Measurements from ENCODE around the gene ANKRD29. TPM values are rescaled to one million over a fixed set of nuclear protein-coding genes. Genes with fewer than 3 reads are reported as not detected.

ANKRD29 gene
- total and polyA plus RNA-seq, 2 of the 4 experiments (the other 2 are of a cell fraction): 0.18 to 0.31 TPM

DNA sequence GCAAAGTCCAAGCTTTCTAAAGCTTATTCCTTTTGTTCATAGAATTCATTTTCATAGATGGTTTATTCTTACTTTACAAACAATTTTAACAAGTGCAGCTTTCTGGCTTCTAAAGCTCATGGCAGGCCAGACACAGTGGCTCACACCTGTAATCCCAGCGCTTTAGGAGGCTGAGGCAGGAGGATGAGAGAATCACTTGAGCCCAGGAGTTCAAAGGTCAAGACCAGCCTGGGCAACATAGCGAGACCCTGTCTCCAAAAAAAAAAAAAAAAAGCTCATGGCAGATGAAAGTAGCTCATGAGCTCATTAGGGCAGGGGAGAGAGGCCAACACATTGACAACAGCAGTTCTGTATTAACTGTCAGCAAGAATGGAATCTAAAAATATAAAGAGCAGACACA, 48.3 kb downstream of the ANKRD29 start:
- CTCF ChIA-PET: no interaction called here
- TF ChIP-seq MXI1 (IDR thresholded peaks at IDR 0.05; ENCODE audit: borderline replicate concordance, low read depth, low read length) (no peak), RAD21 (IDR thresholded peaks at IDR 0.05; ENCODE audit: low read length) (no peak), NFE2L2 (IDR thresholded peaks at IDR 0.05; ENCODE audit: low read depth, low read length) (no peak), CHD1 (IDR thresholded peaks at IDR 0.05; ENCODE audit: low read depth, low read length) (no peak), MAZ (IDR thresholded peaks at IDR 0.05; ENCODE audit: borderline replicate concordance, low read depth, low read length) (no peak), MAFK (IDR thresholded peaks at IDR 0.05; ENCODE audit: low read depth, low read length) (no peak), RFX5 (IDR thresholded peaks at IDR 0.05; ENCODE audit: low read depth, low read length) (no peak), POLR2A (IDR thresholded peaks at IDR 0.05; ENCODE audit: low read depth, low read length) (no peak), RCOR1 (IDR thresholded peaks at IDR 0.05; ENCODE audit: insufficient replicate concordance, low read length) (no peak), CEBPB (IDR thresholded peaks at IDR 0.05; ENCODE audit: low read depth, low read length) (no peak), SMC3 (IDR thresholded peaks at IDR 0.05; ENCODE audit: low read depth, low read length) (no peak), BHLHE40 (IDR thresholded peaks at IDR 0.05; ENCODE audit: low read depth, low read length) (no peak), FOS (IDR thresholded peaks at IDR 0.05; ENCODE audit: low read depth, low read length) (no peak)
- TF ChIP-seq, protein P1, sequence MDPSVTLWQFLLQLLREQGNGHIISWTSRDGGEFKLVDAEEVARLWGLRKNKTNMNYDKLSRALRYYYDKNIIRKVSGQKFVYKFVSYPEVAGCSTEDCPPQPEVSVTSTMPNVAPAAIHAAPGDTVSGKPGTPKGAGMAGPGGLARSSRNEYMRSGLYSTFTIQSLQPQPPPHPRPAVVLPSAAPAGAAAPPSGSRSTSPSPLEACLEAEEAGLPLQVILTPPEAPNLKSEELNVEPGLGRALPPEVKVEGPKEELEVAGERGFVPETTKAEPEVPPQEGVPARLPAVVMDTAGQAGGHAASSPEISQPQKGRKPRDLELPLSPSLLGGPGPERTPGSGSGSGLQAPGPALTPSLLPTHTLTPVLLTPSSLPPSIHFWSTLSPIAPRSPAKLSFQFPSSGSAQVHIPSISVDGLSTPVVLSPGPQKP (IDR thresholded peaks at IDR 0.05; ENCODE audit: borderline replicate concordance, low read depth, low read length): no peak
- TF ChIP-seq, protein P2, sequence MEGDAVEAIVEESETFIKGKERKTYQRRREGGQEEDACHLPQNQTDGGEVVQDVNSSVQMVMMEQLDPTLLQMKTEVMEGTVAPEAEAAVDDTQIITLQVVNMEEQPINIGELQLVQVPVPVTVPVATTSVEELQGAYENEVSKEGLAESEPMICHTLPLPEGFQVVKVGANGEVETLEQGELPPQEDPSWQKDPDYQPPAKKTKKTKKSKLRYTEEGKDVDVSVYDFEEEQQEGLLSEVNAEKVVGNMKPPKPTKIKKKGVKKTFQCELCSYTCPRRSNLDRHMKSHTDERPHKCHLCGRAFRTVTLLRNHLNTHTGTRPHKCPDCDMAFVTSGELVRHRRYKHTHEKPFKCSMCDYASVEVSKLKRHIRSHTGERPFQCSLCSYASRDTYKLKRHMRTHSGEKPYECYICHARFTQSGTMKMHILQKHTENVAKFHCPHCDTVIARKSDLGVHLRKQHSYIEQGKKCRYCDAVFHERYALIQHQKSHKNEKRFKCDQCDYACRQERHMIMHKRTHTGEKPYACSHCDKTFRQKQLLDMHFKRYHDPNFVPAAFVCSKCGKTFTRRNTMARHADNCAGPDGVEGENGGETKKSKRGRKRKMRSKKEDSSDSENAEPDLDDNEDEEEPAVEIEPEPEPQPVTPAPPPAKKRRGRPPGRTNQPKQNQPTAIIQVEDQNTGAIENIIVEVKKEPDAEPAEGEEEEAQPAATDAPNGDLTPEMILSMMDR (conservative IDR thresholded peaks at IDR 0.05; ENCODE audit: low read depth, low read length): no peak
- no CpG with 5 or more reads among the region's 2 CpGs for WGBS, 2 experiments (ENCODE audit: extremely low coverage in 2 of 2, insufficient read length in 1 of 2)

More for the DNA sequence above, 48.3 kb downstream of the ANKRD29 start:
- Histone ChIP-seq H4K8ac (ENCODE audit: low read depth in 2 of 2, low read length in 2 of 2) (no peak overlapping the region), H3K4me2 (ENCODE audit: low read depth, low read length) (no peak overlapping the region), H3K9ac (ENCODE audit: low read depth, low read length) (no peak overlapping the region), H3K4me1 (ENCODE audit: control insufficient read depth, insufficient read depth, low read length) (peaks cover 13% of the 10 kb centered on the region), H2AK9ac (replicated peaks; ENCODE audit: low read depth, low read length, poor library complexity) (no peak overlapping the region), H3K79me1 (ENCODE audit: low read depth in 1 of 2, low read length in 2 of 2) (no peaks in the 10 kb centered on the region), H3K14ac (replicated peaks; ENCODE audit: low read depth, low read length) (no peak overlapping the region), H3K27ac (ENCODE audit: insufficient read depth, low read length) (no peak overlapping the region), H3K56ac (ENCODE audit: extremely low read depth, insufficient read depth, low read length) (no peak overlapping the region), H2BK120ac (ENCODE audit: low read depth, low read length) (no peak overlapping the region), H4K20me1 (ENCODE audit: insufficient read depth, low read length) (no peaks in the 10 kb centered on the region), H2AK5ac (ENCODE audit: low read depth, low read length) (no peak overlapping the region), H3K9me1 (ENCODE audit: insufficient read depth, low read length) (no peaks in the 10 kb centered on the region), H4K91ac (ENCODE audit: insufficient read depth, low read depth, low read length) (no peak overlapping the region), H3K36me3 (ENCODE audit: control insufficient read depth, insufficient read depth, low read length) (no peaks in the 10 kb centered on the region), H3K18ac (ENCODE audit: low read depth, low read length) (no peak overlapping the region), H3K9me3 (ENCODE audit: control insufficient read depth, insufficient read depth, low read length) (no peaks in the 10 kb centered on the region), H3K4me3 (ENCODE audit: insufficient read depth, low read depth, low read length) (no peak overlapping the region), H2BK20ac (ENCODE audit: low read depth, low read length) (no peak overlapping the region), H3K4ac (ENCODE audit: low read depth, low read length) (no peak overlapping the region), H3K27me3 (ENCODE audit: control insufficient read depth, insufficient read depth, low read length) (peaks cover 6% of the 10 kb centered on the region), H3K23ac (ENCODE audit: low read depth, low read length) (no peak overlapping the region), H2AFZ (replicated peaks; ENCODE audit: low read length, poor library complexity) (no peak overlapping the region), H2BK15ac (ENCODE audit: low read depth, low read length) (no peak overlapping the region), H2BK5ac (ENCODE audit: low read depth, low read length, poor library complexity, severe bottlenecking) (no peak overlapping the region), H4K5ac (ENCODE audit: low read depth, low read length) (no peak overlapping the region)
- no peak for ATAC-seq (ENCODE audit: low read depth)
- POLR2A ChIA-PET (ENCODE audit: unreplicated experiment): no interaction called here
- no peak for DNase-seq
- in situ Hi-C loops (cut with MboI; ENCODE audit: low sequenced_read_pairs): no loop called here
- dilution Hi-C loops (cut with HindIII; ENCODE audit: low sequenced_read_pairs, unreplicated experiment): no loop called here
- BruUV-seq (replicated peaks): no TSS peak
- intact Hi-C loops (cut with micrococcal nuclease): no loop called here

All from IMR-90 (cell line).